Fibroblast of the aortic adventitia (primary cell): ENCODE data around the gene KIAA0513. TPM values are rescaled to one million over a fixed set of nuclear protein-coding genes. Genes with fewer than 3 reads are reported as not detected.
"Not testable (repeated sequence)": the region's sequence is repeated elsewhere in the genome, so short reads cannot be mapped to it uniquely, and the experiment has no call there.

Experiments
- DNase-seq: peaks from one replicate; pipeline ENCODE4 v3.0.0-alpha.2; 2010; ENCODE audit warnings: low read depth
- H3K4me3 ChIP-seq: 2 replicates; pipeline ENCODE4 v1.5.1; 2011; ENCODE audit warnings: low read depth, mild to moderate bottlenecking, control low read depth, low read length, moderate library complexity
- CTCF ChIP-seq: IDR thresholded peaks from 2 replicates; pipeline ENCODE4 v1.5.1; 2011; ENCODE audit warnings: mild to moderate bottlenecking, low read length, control low read depth, inconsistent platforms; ENCODE audit not compliant: insufficient read depth
- total RNA-seq: library from RNA; depleted of rRNA; stranded (reverse); fragments of >200 nt; gene quantifications from 2 replicates; pipeline ENCODE4 v1.2.3, GENCODE V29; 2012; ENCODE audit warnings: low replicate concordance

Gene KIAA0513
- total RNA-seq, 1 donor = 28.3 TPM

- no peak for DNase-seq
- no peak overlapping the region for H3K4me3 ChIP-seq
- TF ChIP-seq CTCF = no peak
These were observed 86.3 kb downstream of the KIAA0513 start for GRCh38 chr16:85113913-85114312.

GRCh38 chr16:85114909-85115567, 87.4 kb downstream of the KIAA0513 start:
- DNase-seq = peak; percentile 81
- peak; percentile 98 for TF ChIP-seq CTCF
- H3K4me3 ChIP-seq = no peak overlapping the region

GRCh38 chr16:85117418-85117817, 89.8 kb downstream of the KIAA0513 start:
- no peak overlapping the region for H3K4me3 ChIP-seq
- no peak for TF ChIP-seq CTCF
- DNase-seq = no peak

GRCh38 chr16:85120006-85120340, 92.4 kb downstream of the KIAA0513 start:
- H3K4me3 ChIP-seq = no peak overlapping the region
- DNase-seq = no peak
- TF ChIP-seq CTCF = no peak

GRCh38 chr16:85123441-85123840, 95.8 kb downstream of the KIAA0513 start:
- peak overlapping the region; percentile 37 for H3K4me3 ChIP-seq
- not testable (repeated sequence) for DNase-seq

GRCh38 chr16:85123891-85124635, 96.5 kb downstream of the KIAA0513 start:
- TF ChIP-seq CTCF = no peak
- H3K4me3 ChIP-seq = peak overlapping the region; percentile 37
- peak; percentile 89 for DNase-seq

GRCh38 chr16:85124636-85125346, 97.2 kb downstream of the KIAA0513 start:
- TF ChIP-seq CTCF = no peak
- H3K4me3 ChIP-seq = no peak overlapping the region
- DNase-seq = no peak
